Neutrophil (primary cell): ENCODE measurements around the gene AQP6.

Experiments used
- H3K27ac ChIP-seq: fragments of 200-600 bp; sonication (generic); 2 replicates; pipeline ENCODE4 v1.5.1; 2016; ENCODE audit warnings: mild to moderate bottlenecking, moderate library complexity
- H3K27me3 ChIP-seq: fragments of 200-600 bp; sonication (generic); 2 replicates; pipeline ENCODE4 v1.6.0; 2016; ENCODE audit warnings: mild to moderate bottlenecking
- H3K36me3 ChIP-seq: fragments of 200-600 bp; sonication (generic); 2 replicates; pipeline ENCODE4 v1.5.1; 2017
- H3K4me1 ChIP-seq, 2 experiments: fragments of 200-600 bp in 1 of 2; sonication (generic) in 1 of 2; 1 replicate in 1 of 2; 2 replicates in 1 of 2; pipeline versions ENCODE4 v1.5.1 to v1.6.1; 2013 to 2016; ENCODE audit warnings: low read depth in 1 of 2, low read length in 1 of 2, mild to moderate bottlenecking in 1 of 2, moderate library complexity in 1 of 2; ENCODE audit not compliant: control insufficient read depth in 1 of 2, insufficient read depth in 1 of 2
- H3K4me3 ChIP-seq, 2 experiments: fragments of 200-600 bp in 1 of 2; sonication (generic) in 1 of 2; 1 replicate in 1 of 2; 2 replicates in 1 of 2; pipeline ENCODE4 v1.5.1; 2013 to 2016; ENCODE audit warnings: low read depth in 1 of 2, low read length in 1 of 2, mild to moderate bottlenecking in 1 of 2, moderate library complexity in 1 of 2
- H3K9me3 ChIP-seq: fragments of 200-600 bp; sonication (generic); 2 replicates; pipeline ENCODE4 v1.5.1; 2016
- TF ChIP-seq, protein P1 (sequence below): fragments of 200-600 bp; sonication (generic); IDR thresholded peaks from 2 replicates; pipeline ENCODE4 v1.5.1; 2016; ENCODE audit warnings: antibody characterized with exemption

Gene AQP6

DNA sequence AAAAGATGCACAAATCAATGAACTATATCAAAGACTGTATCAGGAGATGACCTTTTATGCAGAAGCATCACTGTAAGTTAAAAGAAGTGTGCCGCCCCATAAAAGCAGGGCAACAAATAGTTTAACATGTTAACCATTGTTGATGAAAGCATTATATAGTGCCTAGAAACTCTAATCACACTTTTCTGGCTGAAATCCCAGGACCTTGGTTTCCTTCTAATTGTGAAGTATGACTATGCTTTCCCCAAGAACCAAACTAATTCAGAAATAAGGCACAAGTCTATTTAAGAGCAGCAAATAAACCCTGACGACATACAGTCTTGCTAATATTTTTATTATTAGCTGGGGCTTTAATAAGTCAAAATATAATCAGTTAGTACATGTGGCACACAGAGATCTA lies 30.8 kb downstream of the AQP6 start:
- TF ChIP-seq, protein P1, sequence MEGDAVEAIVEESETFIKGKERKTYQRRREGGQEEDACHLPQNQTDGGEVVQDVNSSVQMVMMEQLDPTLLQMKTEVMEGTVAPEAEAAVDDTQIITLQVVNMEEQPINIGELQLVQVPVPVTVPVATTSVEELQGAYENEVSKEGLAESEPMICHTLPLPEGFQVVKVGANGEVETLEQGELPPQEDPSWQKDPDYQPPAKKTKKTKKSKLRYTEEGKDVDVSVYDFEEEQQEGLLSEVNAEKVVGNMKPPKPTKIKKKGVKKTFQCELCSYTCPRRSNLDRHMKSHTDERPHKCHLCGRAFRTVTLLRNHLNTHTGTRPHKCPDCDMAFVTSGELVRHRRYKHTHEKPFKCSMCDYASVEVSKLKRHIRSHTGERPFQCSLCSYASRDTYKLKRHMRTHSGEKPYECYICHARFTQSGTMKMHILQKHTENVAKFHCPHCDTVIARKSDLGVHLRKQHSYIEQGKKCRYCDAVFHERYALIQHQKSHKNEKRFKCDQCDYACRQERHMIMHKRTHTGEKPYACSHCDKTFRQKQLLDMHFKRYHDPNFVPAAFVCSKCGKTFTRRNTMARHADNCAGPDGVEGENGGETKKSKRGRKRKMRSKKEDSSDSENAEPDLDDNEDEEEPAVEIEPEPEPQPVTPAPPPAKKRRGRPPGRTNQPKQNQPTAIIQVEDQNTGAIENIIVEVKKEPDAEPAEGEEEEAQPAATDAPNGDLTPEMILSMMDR, result no peak
- no peaks in the 10 kb centered on the region for H3K27me3 ChIP-seq
- no peaks in the 10 kb centered on the region for H3K9me3 ChIP-seq
- H3K36me3 ChIP-seq, result peaks cover 61% of the 10 kb centered on the region
- no peak overlapping the region for H3K4me3 ChIP-seq
- H3K27ac ChIP-seq, result no peak overlapping the region
- H3K4me1 ChIP-seq, result no peaks in the 10 kb centered on the region

- TF ChIP-seq, protein P1, result no peak
- Histone ChIP-seq H3K27ac (no peak overlapping the region), H3K9me3 (no peaks in the 10 kb centered on the region), H3K36me3 (peaks cover 51% of the 10 kb centered on the region), H3K4me1 (no peaks in the 10 kb centered on the region), H3K4me3 (no peak overlapping the region), H3K27me3 (no peaks in the 10 kb centered on the region)
These were observed 31.9 kb downstream of the AQP6 start for GRCh38 chr12:50004696-50005095.

DNA sequence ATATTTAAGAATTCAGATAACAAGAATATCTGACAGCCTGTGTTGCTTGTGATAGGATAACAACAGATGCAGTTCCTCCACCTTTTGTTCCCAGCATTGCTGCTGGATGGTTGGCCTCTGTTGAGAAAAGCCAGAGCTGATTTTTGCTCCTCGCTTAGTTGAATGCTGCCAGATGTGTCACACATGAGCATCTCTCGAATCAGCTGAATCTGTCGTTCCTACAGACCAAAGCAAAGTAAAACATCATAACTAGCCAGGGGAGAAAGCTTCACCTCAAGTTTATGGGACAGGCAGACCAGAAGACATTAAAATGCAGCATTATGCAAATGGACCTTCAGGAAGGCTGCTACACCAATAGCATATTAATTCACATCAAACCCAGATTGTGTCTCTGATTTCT lies 32.4 kb downstream of the AQP6 start:
- Histone ChIP-seq H3K36me3 (peaks cover 49% of the 10 kb centered on the region), H3K27me3 (no peaks in the 10 kb centered on the region), H3K4me3 (no peak overlapping the region), H3K27ac (no peak overlapping the region), H3K4me1 (no peaks in the 10 kb centered on the region), H3K9me3 (no peaks in the 10 kb centered on the region)
- TF ChIP-seq, protein P1, result no peak

- Histone ChIP-seq H3K4me3 (no peak overlapping the region), H3K36me3 (peaks cover 38% of the 10 kb centered on the region), H3K4me1 (no peaks in the 10 kb centered on the region), H3K27me3 (no peaks in the 10 kb centered on the region), H3K27ac (no peak overlapping the region), H3K9me3 (no peaks in the 10 kb centered on the region)
- TF ChIP-seq, protein P1, result no peak
These were observed 33.5 kb downstream of the AQP6 start for GRCh38 chr12:50006280-50006679.

DNA sequence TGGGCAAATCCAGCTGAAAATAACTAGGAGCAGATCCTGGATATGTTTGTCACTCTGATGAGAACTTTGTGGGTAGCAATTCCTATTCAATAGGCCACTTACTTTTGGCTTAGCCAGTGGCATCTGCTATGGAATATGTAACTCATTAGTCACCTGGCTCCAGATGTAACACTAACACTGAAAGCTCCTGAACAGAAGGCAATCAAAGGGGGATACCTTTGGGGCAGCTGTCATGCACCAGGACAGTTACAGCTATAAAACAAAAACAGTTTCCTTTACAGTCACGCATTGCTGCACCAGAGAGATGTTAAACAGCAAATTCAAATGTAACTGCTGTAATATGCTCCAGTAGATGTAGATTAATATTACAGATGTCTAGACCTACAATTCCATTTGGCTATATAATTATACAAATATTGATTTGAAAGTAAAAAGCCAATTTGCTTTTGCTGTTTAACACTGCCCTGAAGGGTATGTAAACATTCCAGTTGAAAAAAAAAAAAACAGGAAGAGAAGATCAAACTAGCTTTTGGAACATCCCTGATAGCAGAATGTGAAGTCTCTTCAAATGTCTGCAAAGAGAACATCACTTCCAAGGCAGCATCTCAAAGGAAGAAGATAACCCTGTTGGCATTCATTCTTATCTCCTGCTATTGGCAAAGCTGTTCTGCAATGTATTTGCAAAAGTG lies 34.2 kb downstream of the AQP6 start:
- Histone ChIP-seq H3K27ac (no peak overlapping the region), H3K4me1 (no peaks in the 10 kb centered on the region), H3K27me3 (no peaks in the 10 kb centered on the region), H3K9me3 (no peaks in the 10 kb centered on the region), H3K4me3 (no peak overlapping the region), H3K36me3 (peaks cover 33% of the 10 kb centered on the region)
- TF ChIP-seq, protein P1, result no peak
